ENCODE measurements around the gene HSPD1.
"Not testable (repeated sequence)": the region's sequence is repeated elsewhere in the genome, so short reads cannot be mapped to it uniquely, and the experiment has no call there.

The HSPD1 gene

GRCh38 chr2:197496695-197497094 lies 2.9 kb downstream of the HSPD1 start:
- no peak for DNase-seq (ENCODE audit: low spot score)

GRCh38 chr2:197495433-197496134 lies 4.1 kb downstream of the HSPD1 start:
- no peak for DNase-seq (ENCODE audit: low spot score)

- DNase-seq (ENCODE audit: low spot score): no peak
Observed at GRCh38 chr2:197487385-197487784, 12.3 kb downstream of the HSPD1 start.

GRCh38 chr2:197486175-197486574 lies 13.5 kb downstream of the HSPD1 start:
- no peak for DNase-seq (ENCODE audit: low spot score)

- not testable (repeated sequence) for DNase-seq (ENCODE audit: low spot score)
Observed at GRCh38 chr2:197484248-197484647, 15.4 kb downstream of the HSPD1 start.

GRCh38 chr2:197480165-197481036 lies 19.2 kb downstream of the HSPD1 start:
- DNase-seq (ENCODE audit: low spot score): no peak

- no peak for DNase-seq (ENCODE audit: low spot score)
Observed at GRCh38 chr2:197477797-197478196, 21.8 kb downstream of the HSPD1 start.

- DNase-seq (ENCODE audit: low spot score): no peak
Observed at GRCh38 chr2:197472166-197472565, 27.5 kb downstream of the HSPD1 start.

GRCh38 chr2:197464175-197464574 lies 35.5 kb downstream of the HSPD1 start:
- DNase-seq (ENCODE audit: low spot score): no peak

- DNase-seq (ENCODE audit: low spot score): no peak
Observed at GRCh38 chr2:197461057-197461456, 38.6 kb downstream of the HSPD1 start.

- DNase-seq (ENCODE audit: low spot score): no peak
Observed at GRCh38 chr2:197460649-197461048, 39.0 kb downstream of the HSPD1 start.

GRCh38 chr2:197455428-197455827 lies 44.2 kb downstream of the HSPD1 start:
- DNase-seq (ENCODE audit: low spot score): no peak

GRCh38 chr2:197454923-197455322 lies 44.7 kb downstream of the HSPD1 start:
- DNase-seq (ENCODE audit: low spot score): no peak

GRCh38 chr2:197453914-197454398 lies 45.7 kb downstream of the HSPD1 start:
- DNase-seq (ENCODE audit: low spot score): peak; percentile 94

GRCh38 chr2:197453123-197453913 lies 46.3 kb downstream of the HSPD1 start, which contains the start of gene COQ10B:
Gene COQ10B, plus strand, starts transcription at chr2:197453552. Its CDS starts 9 bp downstream, at chr2:197453561.
- peak; percentile 100 for DNase-seq (ENCODE audit: low spot score)

GRCh38 chr2:197452754-197453122 lies 46.9 kb downstream of the HSPD1 start:
- no peak for DNase-seq (ENCODE audit: low spot score)

- DNase-seq (ENCODE audit: low spot score): not testable (repeated sequence)
Observed at GRCh38 chr2:197450935-197451358, 48.7 kb downstream of the HSPD1 start.

- DNase-seq (ENCODE audit: low spot score): no peak
Observed at GRCh38 chr2:197450465-197450864, 49.2 kb downstream of the HSPD1 start.

GRCh38 chr2:197446844-197447243 lies 52.8 kb downstream of the HSPD1 start:
- DNase-seq (ENCODE audit: low spot score): no peak

GRCh38 chr2:197445746-197446145 lies 53.9 kb downstream of the HSPD1 start:
- DNase-seq (ENCODE audit: low spot score): no peak

- DNase-seq (ENCODE audit: low spot score): no peak
Observed at GRCh38 chr2:197442857-197443256, 56.8 kb downstream of the HSPD1 start.

- DNase-seq (ENCODE audit: low spot score): no peak
Observed at GRCh38 chr2:197437380-197437779, 62.3 kb downstream of the HSPD1 start.

All from kidney tubule cell (primary cell).